ENCODE measurements around the gene RSRC1.
"Not testable (repeated sequence)": the region's sequence is repeated elsewhere in the genome, so short reads cannot be mapped to it uniquely, and the experiment has no call there.

The RSRC1 gene

DNA sequence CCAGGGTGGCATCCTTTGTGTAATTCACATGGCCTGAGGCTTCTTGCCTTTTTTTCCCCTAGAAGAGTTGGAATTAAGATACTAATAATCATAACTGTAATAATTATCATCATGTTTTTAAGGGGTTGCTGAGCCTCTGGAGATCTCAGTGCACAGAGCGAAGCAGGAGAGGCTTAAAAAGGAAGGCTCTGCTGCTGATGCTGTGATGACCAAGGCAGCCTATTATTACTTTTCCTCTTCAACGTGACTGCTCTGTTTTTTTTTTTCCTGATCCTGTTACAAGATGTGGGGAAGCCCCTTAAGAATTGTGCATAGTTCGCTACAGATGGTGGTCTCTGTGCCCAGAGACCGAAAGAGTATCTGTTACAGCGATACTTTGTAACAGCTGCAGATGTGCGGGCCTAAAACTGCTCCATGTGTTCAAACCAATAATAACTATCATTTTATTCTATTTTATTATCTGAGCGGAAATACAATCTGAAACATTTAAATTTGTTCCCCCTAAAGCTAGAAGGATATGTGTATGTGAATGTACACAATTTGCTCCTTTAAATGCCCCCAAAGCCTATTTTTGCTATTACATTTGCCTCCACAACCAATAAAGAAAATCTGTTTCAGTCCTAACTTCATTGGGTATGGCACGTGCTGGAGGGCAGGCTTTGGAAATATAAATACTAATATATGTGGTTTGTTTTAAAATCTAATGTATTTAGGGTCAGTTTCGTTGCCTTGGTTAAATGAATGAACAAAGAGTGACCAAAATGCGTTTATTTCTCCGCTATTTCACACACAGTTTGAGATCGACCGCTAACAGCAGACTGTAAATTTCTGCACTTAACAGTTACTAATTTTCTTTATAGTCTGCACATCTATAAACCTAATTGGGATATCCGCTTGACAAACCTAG lies 8.3 kb upstream of the RSRC1 start:
- DNase-seq = no peak

DNA sequence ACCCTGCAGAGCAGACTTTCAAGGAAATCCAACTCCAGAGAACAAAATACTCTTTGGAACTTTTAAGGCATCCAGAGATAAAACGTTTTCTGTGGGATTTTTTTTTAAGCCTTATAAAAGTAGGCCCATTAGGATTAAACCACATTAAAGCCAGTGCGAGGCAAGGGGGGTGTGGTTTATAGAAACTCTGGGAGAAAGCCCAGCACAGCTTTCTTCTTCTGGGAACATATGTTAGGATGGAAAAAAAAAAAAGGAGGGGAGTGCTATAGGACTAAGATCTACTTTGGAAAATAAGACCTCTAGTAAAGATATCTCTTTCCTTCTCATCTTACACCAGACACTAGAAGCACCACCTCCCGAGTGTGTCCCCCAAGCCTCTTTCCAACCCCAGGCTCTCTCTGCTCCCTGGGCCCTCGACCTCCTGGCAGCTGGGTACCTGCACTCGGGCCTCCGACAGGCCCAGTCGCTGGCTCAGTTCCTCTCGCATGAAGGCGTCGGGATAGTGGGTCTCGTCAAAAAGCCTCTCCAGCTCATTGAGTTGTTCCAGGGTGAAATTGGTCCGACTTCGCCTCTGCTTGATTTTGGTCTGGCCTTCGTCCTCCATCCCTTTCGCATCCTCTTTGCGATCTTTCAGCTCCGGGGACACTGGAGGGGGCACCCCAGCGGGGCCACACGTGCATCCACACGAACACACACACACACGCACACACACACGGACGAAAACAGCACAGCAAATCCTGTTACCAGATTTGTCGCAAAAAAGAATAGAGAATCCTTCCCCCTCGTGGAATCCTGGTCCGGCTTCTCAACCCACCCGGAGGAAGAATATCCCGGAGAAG lies 7.4 kb upstream of the RSRC1 start:
- DNase-seq = no peak

DNA sequence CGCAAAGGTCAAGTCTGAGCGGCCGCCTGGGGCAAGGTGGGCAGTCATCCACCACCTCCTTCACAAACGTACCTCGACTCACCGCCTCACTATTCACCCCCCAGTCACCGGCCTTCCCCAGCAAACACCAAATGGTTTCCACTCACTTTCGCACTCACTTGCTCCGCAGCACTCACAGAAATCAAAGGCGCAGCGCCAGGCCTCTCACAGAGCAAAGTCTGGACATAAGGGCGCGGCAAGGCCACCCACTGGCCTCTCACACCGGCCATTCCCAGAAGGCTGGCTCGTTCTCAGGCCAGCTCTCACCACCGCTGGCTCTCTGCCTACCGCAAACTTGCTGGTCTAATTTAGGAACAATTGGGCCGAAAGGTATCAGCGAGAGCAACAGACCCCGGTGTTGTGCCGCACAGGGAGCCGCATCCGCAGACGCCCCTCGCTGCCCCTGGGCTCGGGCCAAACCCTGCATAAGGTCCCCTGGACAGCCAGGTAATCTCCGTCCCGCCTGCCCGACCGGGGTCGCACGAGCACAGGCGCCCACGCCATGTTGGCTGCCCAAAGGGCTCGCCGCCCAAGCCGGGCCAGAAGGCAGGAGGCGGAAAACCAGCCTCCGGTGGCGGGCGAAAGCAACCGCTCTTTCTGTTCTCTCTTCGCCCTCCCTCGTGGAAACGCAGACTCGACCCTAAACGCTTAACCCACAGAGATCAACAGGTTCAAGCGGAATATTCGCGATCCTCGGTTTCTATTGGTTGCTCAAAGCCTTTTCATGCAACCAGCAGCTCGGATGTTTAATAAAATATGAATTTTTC lies 6.6 kb upstream of the RSRC1 start:
- no peak for DNase-seq

DNA sequence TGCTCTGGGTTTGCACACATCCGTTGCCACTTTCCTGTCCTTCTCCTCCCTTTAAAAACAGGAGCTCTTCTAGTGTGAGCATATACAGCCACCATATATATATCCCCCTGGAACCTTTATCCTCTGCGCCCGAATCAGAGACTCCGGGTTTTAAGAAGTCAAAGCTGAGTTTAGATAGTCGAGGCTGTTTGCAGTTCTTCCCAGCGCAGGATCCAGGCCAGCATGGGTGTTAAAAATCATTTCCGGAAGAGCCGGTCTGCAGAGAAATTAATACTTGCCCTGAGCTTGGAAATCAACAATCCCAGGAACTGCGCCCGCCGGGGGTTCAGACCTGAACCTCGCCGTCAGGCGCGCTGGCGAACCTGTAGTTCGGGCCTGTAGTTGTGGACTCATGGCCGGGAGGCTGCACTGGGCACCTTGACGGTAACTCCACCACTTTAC lies 6.0 kb upstream of the RSRC1 start:
- DNase-seq = no peak

DNA sequence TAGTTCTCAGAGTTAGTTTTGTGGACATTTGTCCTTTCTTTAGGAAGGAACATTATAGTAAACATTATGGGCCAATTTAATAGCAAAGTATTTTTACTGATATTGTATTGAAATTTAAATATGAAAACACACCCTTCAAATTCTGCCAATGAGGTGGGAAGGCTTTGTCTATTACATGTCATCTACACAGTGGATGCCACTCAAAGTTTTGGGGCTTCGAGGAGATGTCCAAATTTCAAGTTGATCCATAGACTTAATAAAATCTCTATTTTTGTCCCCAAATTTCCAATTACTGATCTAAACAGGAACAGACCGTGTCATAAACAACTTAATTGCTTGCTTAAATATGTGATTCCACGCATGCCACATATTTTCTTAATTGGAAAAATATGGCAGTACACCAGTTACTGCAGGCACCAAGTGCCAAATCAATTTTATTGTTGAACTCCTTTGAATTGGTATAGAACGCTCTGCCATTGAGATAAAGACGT lies 5.4 kb upstream of the RSRC1 start:
- no peak for DNase-seq

DNA sequence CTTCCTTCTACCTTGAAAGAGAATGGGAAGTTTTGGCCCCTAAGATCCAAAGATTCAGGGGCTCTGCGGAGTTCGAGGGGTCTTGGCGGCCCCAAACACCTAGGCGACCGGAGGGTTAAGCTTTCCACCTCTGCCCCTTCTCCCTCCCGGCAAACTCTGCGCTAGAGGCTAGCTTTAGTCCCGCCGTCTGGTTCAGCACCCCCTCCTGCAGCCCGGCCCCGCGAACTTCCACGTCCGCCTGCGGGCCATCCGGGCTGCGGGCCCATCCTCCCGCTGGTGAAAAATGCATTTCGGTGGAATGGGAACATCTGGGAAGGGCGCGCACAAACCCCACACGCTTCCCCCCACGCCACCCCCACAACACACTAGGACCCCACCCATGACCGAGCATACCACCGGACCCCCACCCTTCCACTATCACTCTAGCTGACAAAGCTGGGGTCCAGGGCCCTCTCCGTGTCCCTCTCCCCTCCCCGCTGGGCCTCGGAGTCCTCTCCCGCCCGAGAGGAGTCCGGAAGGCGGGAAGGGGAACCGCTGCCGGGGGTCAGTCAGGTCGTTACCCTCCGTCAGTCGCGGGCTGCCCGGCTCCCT lies 4.7 kb upstream of the RSRC1 start:
- DNase-seq = no peak

DNA sequence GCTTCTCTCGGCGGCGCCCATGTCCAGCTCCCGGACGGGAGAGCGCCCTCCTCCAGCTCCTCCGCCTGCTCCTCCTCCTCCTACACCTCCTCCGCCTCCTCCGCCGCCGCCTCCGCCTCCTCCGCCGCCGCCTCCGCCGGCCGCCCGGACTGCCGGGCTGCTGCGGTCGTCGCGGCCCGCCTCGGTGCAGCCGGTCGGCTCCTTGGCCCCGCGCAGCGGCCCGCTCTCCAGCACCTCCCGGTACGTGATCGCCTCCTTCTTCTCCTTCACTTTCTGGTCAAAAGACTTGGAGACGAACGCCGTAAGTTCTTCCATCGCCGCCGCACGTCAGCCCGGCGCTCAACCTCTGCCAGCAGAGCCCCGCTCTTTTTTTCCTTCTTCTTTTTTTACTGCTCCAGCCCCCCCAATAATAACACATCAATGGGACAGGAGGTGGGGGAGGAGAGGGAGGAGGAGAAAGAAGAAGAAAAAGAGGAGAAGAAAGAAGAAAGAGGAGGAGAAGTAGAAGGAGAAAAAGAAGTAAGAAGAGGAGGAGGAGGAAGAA lies 4.1 kb upstream of the RSRC1 start:
- no peak for DNase-seq

DNA sequence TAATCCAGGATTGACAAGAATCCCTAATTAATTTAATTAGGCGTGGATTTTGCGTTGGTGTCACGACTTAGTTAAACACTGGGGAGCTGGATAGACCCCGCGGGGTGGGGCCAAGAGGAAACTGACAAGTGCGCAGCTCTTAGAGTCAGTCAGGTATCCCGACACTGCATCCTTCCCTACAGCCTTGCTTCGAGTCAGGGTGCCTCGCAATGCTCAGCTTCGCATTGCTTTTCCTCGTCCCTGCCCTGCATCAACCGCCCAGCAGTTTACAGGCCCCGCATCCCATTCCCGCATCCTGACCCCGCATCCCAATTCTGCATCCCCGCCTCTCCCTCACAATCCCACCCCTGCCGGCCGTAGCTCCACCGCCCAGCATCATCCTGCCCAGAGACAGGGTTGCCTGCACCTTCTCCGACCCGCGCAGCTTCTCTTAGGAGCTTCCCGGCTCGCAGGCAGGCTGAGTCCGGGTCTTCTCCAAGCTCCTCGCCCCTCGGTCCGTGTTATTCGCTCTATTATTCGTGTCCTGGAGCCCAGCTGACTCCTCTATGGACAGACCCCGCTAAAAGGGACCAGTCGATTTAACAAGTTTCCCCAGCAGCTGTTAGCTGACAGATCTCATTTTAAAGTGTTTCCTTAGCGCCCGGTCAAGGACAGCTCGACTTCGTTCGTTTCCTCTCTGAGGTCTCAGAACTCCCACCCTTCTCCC lies 3.0 kb upstream of the RSRC1 start:
- DNase-seq = no peak

DNA sequence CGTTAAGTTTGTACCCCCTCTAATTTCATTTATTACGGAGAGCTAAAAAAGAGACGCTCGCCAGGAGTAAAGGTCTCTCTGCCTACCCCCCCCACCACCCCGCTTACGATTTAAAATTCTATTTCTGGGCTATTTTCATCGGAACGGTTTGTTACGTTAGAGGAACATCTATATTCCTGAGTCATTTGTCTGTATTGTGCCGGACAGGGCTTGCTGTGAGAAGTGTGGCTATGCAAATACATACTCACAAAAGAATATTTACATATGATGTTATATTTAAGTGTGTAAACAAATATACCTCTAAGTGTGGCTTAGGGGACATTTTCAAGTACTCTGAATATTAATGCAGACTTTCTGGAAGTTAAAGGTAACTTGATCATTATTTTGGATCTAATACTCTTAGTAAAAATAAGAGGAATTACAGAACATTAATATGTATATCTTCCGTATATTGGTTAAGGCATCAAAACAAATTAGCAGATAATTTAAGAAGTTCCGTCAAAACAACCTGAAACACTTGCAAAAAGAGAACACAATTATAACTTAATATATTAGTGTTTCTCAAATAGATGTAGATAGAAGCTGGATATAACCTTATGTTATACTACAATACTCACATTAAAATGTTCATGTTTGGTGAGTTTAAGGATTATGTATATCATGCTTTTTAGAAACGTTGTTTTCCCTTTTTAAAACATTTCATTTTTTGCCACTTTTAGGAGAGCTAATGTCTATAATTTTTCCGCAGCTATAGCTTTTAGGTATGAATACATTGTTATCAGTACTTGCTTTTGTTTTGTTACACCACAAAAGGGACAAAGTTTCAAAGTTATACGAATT lies 2.1 kb upstream of the RSRC1 start:
- DNase-seq = no peak

DNA sequence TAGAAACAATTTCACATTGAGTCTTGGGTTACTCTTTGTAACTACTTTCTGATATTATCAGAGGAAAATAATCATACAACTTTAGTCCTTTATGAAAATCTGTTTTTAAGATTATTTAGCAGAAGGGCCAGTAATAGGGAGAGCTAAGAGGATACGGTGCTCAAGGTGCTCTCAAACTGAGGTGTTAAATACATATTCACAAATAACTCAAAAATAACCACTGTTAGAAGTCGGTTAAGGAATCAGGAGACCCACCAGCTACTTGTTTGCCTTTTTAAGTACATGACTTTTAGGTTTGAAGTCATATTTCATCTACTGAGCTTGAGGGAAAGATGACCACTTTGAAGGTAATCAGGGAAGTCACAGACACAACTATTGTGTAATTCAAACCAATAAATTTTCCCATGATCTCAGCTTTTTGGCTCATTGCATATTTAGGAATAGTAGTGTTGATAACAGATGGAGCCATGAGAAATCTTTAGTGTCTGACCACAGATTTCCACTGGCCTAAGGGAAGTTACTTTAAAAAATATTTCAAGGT lies 1.4 kb upstream of the RSRC1 start:
- no peak for DNase-seq

DNA sequence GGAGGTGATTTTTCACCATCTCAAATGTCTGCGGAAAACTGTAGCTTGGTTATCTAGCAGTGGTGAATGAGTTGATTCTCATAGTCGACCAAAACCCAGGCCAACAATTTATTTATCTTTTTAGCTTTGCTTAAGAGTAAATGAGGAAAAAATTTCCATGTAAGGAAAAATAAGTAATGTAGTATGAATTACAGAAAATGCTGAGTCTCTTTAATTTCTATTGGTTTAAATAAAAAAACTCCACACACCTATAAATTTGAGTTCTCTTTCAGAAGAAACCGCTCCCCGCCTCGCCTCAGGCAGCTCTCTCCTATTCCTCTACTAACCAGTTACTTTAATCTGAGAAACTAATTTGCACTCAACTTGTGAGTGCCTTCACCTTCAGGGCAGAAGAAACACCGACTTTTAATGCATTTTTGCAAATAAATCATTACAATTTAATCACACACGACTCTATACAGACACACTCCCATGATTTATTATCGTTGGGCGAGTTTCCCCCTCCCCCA lies 540 bp upstream of the RSRC1 start:
- no peak for DNase-seq

DNA sequence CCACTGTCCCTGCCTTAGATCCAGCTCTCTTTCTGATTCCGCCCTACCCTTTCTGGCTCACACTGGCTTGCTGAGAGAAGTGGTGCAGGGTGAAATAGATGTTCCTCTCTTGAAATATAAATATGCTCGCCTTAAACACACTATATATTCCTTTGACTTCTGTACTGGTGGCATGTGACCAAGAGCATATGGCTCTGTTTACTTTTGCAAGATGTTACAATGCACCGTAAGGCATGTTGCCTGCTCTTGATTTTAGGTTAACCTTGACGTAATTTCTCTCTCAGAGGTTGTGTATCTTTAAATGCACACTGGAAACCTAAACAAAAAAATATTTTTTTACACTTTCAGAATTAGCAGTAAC lies 749 bp downstream of the RSRC1 start:
- no peak for DNase-seq

DNA sequence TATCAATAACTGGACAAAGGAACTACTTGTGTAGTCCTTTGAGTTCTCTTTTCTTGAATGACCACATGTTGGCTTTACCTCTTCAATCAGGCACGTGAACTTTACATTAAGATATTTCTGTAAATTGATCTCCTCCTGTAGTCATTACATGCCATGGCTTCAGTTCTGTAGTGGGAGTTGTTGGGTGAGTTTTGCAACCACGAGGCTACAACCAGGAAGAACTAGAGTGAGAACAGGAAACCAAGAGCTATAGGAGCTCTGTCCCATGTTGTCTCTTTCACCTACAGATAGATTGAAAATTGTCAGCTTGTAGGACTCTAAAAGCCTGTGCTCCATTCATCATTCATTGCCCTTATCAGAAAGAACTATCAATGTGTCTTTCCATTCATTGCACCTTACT lies 2.0 kb downstream of the RSRC1 start:
- no peak for DNase-seq

DNA sequence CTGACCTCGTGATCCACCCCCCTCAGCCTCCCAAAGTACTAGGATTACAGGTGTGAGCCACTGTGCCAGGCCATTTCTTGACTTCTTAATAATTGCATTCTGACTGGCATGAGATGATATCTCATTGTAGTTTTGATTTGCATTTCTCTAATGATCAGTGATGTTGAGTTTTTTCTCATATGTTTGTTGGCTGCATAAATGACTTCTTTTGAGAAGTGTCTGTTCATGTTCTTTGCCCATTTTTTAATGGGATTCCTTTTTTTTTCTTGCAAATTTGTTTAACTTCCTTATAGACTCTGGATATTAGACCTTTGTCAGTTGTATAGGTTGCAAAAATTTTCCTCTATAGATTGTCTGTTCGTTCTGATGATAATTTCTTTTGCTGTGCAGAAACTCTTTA lies 3.7 kb downstream of the RSRC1 start:
- not testable (repeated sequence) for DNase-seq

DNA sequence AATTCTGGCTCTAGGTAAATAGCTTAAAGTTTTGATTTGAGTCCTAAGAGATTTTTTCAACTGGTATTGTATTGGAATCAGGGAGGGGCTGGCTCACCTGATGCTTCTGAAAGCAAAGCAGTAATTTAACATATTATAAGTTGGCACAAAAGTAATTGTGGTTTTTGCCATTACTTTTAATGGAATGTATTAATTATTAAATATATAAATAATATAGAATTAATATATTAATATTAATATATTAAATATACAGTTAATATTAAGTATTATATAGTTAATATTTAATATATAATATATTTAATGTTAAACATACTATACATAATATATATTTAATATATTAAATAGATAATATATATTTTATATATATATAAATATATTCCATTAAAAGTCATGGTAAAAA lies 10.4 kb downstream of the RSRC1 start:
- no peak for DNase-seq

DNA sequence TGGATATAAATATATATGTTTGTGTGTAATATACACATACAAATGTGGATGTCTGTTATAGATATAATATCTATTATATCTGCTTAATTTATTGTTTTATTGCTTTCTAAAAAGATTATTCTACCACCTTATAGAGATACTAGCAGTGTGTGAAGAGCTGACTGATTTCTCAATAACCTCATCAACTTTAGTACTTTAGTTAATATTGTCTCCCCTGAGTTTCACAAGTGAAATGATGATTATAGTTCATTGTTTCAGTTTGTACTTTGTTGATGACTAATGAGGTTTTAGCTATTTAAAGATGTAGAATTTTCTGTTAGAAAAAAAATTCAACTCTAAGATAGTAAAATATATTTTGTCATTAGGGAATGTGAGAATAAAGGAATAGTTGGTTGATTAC lies 11.4 kb downstream of the RSRC1 start:
- DNase-seq = no peak

DNA sequence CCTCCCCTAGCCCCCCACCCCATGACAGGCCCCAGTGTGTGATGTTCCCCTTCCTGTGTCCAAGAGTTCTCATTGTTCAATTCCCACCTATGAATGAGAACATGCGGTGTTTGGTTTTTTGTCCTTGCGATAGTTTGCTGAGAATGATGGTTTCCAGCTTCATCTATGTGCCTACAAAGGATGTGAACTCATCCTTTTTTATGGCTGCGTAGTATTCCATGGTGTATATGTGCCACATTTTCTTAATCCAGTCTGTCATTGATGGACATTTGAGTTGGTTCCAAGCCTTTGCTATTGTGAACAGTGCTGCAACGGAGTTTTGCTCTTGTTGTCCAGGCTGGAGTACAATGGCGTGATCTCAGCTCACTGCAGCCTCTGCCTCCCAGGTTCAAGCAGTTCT lies 12.8 kb downstream of the RSRC1 start:
- not testable (repeated sequence) for DNase-seq

DNA sequence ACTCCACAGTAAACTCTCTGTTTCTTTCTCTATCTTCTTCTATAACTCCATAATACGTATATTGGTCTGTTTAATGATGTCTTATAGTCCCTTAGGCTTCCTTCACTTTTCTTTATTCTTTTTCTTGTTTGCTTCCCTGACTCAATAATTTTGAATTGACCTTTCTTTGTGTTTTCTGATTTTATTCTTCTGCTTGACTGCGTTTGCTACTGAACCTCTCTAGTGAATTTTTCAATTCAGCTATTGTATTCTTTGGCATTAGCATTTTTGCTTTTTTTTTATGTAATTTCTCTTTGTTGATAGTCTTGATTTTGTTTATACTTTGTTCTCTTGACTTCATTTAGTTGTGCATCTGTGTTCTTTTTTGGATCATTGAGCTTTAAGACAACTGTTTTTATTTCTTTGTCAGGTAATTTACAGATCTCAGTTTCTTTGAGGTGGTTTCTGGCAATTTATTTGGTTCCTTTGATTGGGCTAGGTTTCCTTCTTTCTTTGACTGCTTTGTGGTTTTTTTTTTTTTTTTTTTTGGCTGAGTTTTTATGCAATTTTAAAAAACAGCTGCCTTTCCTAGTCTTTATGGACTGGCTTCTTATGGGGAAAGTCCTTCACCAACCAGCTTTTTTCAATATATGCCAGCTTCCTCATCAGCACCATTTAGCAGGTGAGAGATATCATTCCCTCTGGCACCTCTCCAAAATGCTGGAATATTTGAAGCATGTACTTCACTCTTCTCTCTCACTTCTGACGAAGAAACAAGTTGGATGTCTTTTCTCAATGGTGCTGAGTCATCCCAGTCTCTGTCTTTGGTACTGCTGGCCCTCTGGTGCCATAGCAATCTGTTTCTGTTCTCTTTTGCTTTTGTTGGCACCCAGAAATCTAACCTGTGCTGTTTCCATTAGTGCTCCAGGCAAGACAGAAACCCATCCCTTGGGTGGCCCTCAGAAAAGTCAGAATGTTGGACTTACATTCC lies 17.6 kb downstream of the RSRC1 start:
- DNase-seq = no peak

DNA sequence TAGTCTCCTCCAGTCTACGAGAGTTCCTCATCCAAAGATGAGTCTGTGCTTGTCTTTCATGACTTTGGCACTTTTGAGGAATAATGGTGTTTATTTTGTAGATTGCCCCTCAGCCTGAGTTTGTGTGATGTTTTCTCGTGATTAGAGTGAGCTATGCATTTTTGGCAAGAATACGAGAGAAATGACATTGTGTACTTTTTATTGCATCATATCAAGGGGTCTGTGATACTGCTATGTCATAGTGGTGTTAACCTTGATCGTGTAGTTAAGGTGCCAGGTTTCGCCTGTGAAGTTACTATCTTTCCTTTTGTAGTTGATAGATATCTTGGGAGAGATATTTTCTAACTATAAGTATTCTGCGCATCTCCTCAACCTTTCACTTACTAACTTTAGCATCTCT lies 18.9 kb downstream of the RSRC1 start:
- DNase-seq = no peak
